ENCODE measurements around the gene PIP4K2A.

Gene PIP4K2A

GRCh38 chr10:22617516-22617915 is 96.9 kb downstream of the PIP4K2A start:
- no peak for DNase-seq

- DNase-seq = no peak
These were observed 97.3 kb downstream of the PIP4K2A start for GRCh38 chr10:22617051-22617450.

GRCh38 chr10:22615819-22616499 is 98.4 kb downstream of the PIP4K2A start:
- no peak for DNase-seq

GRCh38 chr10:22615101-22615500 is 99.3 kb downstream of the PIP4K2A start:
- DNase-seq = no peak

- no peak for DNase-seq
These were observed 101.4 kb downstream of the PIP4K2A start for GRCh38 chr10:22613011-22613410.

- DNase-seq = no peak
These were observed 102.1 kb downstream of the PIP4K2A start for GRCh38 chr10:22612318-22612717.

GRCh38 chr10:22611425-22612115 is 102.8 kb downstream of the PIP4K2A start:
- DNase-seq = no peak

- DNase-seq = no peak
These were observed 103.8 kb downstream of the PIP4K2A start for GRCh38 chr10:22610610-22611009.

GRCh38 chr10:22609719-22610465 is 104.5 kb downstream of the PIP4K2A start:
- no peak for DNase-seq

- no peak for DNase-seq
These were observed 105.1 kb downstream of the PIP4K2A start for GRCh38 chr10:22609251-22609650.

- no peak for DNase-seq
These were observed 107.1 kb downstream of the PIP4K2A start for GRCh38 chr10:22607261-22607660.

GRCh38 chr10:22606164-22606614 is 108.2 kb downstream of the PIP4K2A start:
- DNase-seq = peak in 1 of 2 experiments; percentile 9

GRCh38 chr10:22605168-22605567 is 109.2 kb downstream of the PIP4K2A start:
- DNase-seq = no peak

GRCh38 chr10:22604344-22605126 is 109.8 kb downstream of the PIP4K2A start:
- no peak for DNase-seq

- no peak for DNase-seq
These were observed 110.8 kb downstream of the PIP4K2A start for GRCh38 chr10:22603581-22603980.

GRCh38 chr10:22601618-22602017 is 112.8 kb downstream of the PIP4K2A start:
- DNase-seq = no peak

- no peak for DNase-seq
These were observed 114.6 kb downstream of the PIP4K2A start for GRCh38 chr10:22599636-22600228.

- no peak for DNase-seq
These were observed 115.3 kb downstream of the PIP4K2A start for GRCh38 chr10:22599048-22599561.

- DNase-seq = no peak
These were observed 115.9 kb downstream of the PIP4K2A start for GRCh38 chr10:22598478-22598877.

- no peak for DNase-seq
These were observed 117.2 kb downstream of the PIP4K2A start for GRCh38 chr10:22597138-22597537.

GRCh38 chr10:22593636-22594198 is 120.7 kb downstream of the PIP4K2A start:
- DNase-seq = no peak

GRCh38 chr10:22593026-22593425 is 121.4 kb downstream of the PIP4K2A start:
- DNase-seq = no peak

Measured in SHP77 (cell line).